Neuron (in vitro differentiated cells): ENCODE results near the gene SVOPL.
"Not testable (repeated sequence)": the region's sequence is repeated elsewhere in the genome, so short reads cannot be mapped to it uniquely, and the experiment has no call there.

Source experiments
- H2AFZ ChIP-seq: one replicate; pipeline ENCODE4 v1.6.1; 2013; ENCODE audit warnings: low read depth, mild to moderate bottlenecking, inconsistent platforms, low read length, moderate library complexity
- H3K27me3 ChIP-seq: one replicate; pipeline ENCODE4 v1.6.1; 2013; ENCODE audit warnings: low read length; ENCODE audit not compliant: insufficient read depth
- H3K36me3 ChIP-seq: one replicate; pipeline ENCODE4 v1.6.1; 2013; ENCODE audit warnings: low read length; ENCODE audit not compliant: insufficient read depth
- H3K4me1 ChIP-seq: one replicate; pipeline ENCODE4 v1.6.1; 2013; ENCODE audit warnings: low read length; ENCODE audit not compliant: insufficient read depth
- H3K4me3 ChIP-seq: 2 replicates; pipeline ENCODE4 v1.5.1; 2013; ENCODE audit warnings: mild to moderate bottlenecking, low read length, moderate library complexity
- H3K9me3 ChIP-seq: one replicate; pipeline ENCODE4 v1.6.1; 2013; ENCODE audit warnings: low read length

Gene SVOPL

GRCh38 chr7:138727336-138728099 lies 26.4 kb upstream of the SVOPL start:
- Histone ChIP-seq H3K4me3 (no peak overlapping the region), H3K36me3 (no peaks in the 10 kb centered on the region), H3K27me3 (no peaks in the 10 kb centered on the region), H3K9me3 (no peaks in the 10 kb centered on the region), H2AFZ (no peak overlapping the region), H3K4me1 (no peaks in the 10 kb centered on the region)

- no peaks in the 10 kb centered on the region for H3K36me3 ChIP-seq
These were observed 25.1 kb upstream of the SVOPL start for GRCh38 chr7:138726288-138726687.

GRCh38 chr7:138720286-138720685 lies 19.1 kb upstream of the SVOPL start:
- H3K4me1 ChIP-seq, result no peaks in the 10 kb centered on the region
- H3K27me3 ChIP-seq, result no peaks in the 10 kb centered on the region
- no peaks in the 10 kb centered on the region for H3K36me3 ChIP-seq
- no peaks in the 10 kb centered on the region for H3K9me3 ChIP-seq
- no peak overlapping the region for H3K4me3 ChIP-seq
- H2AFZ ChIP-seq, result no peak overlapping the region

More at GRCh38 chr7:138726288-138726687, 25.1 kb upstream of the SVOPL start:
- Histone ChIP-seq H3K4me1 (no peaks in the 10 kb centered on the region), H3K4me3 (no peak overlapping the region), H3K9me3 (no peaks in the 10 kb centered on the region), H3K27me3 (no peaks in the 10 kb centered on the region), H2AFZ (no peak overlapping the region)

GRCh38 chr7:138716889-138717288 lies 15.7 kb upstream of the SVOPL start:
- no peaks in the 10 kb centered on the region for H3K9me3 ChIP-seq
- no peaks in the 10 kb centered on the region for H3K4me1 ChIP-seq
- H3K4me3 ChIP-seq, result no peak overlapping the region
- no peaks in the 10 kb centered on the region for H3K36me3 ChIP-seq
- H2AFZ ChIP-seq, result no peak overlapping the region
- no peaks in the 10 kb centered on the region for H3K27me3 ChIP-seq

- Histone ChIP-seq H2AFZ (no peak overlapping the region), H3K4me3 (no peak overlapping the region), H3K27me3 (no peaks in the 10 kb centered on the region), H3K9me3 (no peaks in the 10 kb centered on the region), H3K4me1 (no peaks in the 10 kb centered on the region), H3K36me3 (no peaks in the 10 kb centered on the region)
These were observed 12.0 kb upstream of the SVOPL start for GRCh38 chr7:138713191-138713590.

GRCh38 chr7:138712652-138713051 lies 11.5 kb upstream of the SVOPL start:
- H3K9me3 ChIP-seq, result no peaks in the 10 kb centered on the region
- no peak overlapping the region for H3K4me3 ChIP-seq
- H3K27me3 ChIP-seq, result no peaks in the 10 kb centered on the region
- no peak overlapping the region for H2AFZ ChIP-seq
- no peaks in the 10 kb centered on the region for H3K4me1 ChIP-seq
- H3K36me3 ChIP-seq, result no peaks in the 10 kb centered on the region

- H3K27me3 ChIP-seq, result no peaks in the 10 kb centered on the region
- no peak overlapping the region for H3K4me3 ChIP-seq
- no peaks in the 10 kb centered on the region for H3K9me3 ChIP-seq
- H3K4me1 ChIP-seq, result no peaks in the 10 kb centered on the region
- H2AFZ ChIP-seq, result no peak overlapping the region
- H3K36me3 ChIP-seq, result no peaks in the 10 kb centered on the region
These were observed 9.6 kb upstream of the SVOPL start for GRCh38 chr7:138710536-138711385.

GRCh38 chr7:138705167-138705566 lies 4.0 kb upstream of the SVOPL start:
- Histone ChIP-seq H2AFZ (no peak overlapping the region), H3K36me3 (no peaks in the 10 kb centered on the region), H3K27me3 (no peaks in the 10 kb centered on the region), H3K9me3 (no peaks in the 10 kb centered on the region), H3K4me1 (no peaks in the 10 kb centered on the region), H3K4me3 (no peak overlapping the region)

- Histone ChIP-seq H3K4me3 (no peak overlapping the region), H3K9me3 (no peaks in the 10 kb centered on the region), H3K36me3 (no peaks in the 10 kb centered on the region), H3K27me3 (no peaks in the 10 kb centered on the region), H3K4me1 (no peaks in the 10 kb centered on the region), H2AFZ (no peak overlapping the region)
These were observed 368 bp upstream of the SVOPL start for GRCh38 chr7:138701537-138701923.

GRCh38 chr7:138699661-138700060 lies 1.5 kb downstream of the SVOPL start:
- H2AFZ ChIP-seq, result no peak overlapping the region
- H3K4me1 ChIP-seq, result no peaks in the 10 kb centered on the region
- H3K4me3 ChIP-seq, result no peak overlapping the region
- no peaks in the 10 kb centered on the region for H3K9me3 ChIP-seq
- no peaks in the 10 kb centered on the region for H3K36me3 ChIP-seq
- no peaks in the 10 kb centered on the region for H3K27me3 ChIP-seq

GRCh38 chr7:138698281-138698680 lies 2.9 kb downstream of the SVOPL start:
- Histone ChIP-seq H3K27me3 (no peaks in the 10 kb centered on the region), H2AFZ (no peak overlapping the region), H3K4me1 (no peaks in the 10 kb centered on the region), H3K36me3 (no peaks in the 10 kb centered on the region), H3K9me3 (no peaks in the 10 kb centered on the region), H3K4me3 (no peak overlapping the region)

GRCh38 chr7:138697535-138698182 lies 3.5 kb downstream of the SVOPL start:
- Histone ChIP-seq H3K9me3 (no peaks in the 10 kb centered on the region), H3K4me1 (no peaks in the 10 kb centered on the region), H3K4me3 (no peak overlapping the region), H3K36me3 (no peaks in the 10 kb centered on the region), H3K27me3 (no peaks in the 10 kb centered on the region), H2AFZ (no peak overlapping the region)

- H3K4me3 ChIP-seq, H2AFZ ChIP-seq, H3K27me3 ChIP-seq, H3K36me3 ChIP-seq, H3K9me3 ChIP-seq, H3K4me1 ChIP-seq: not testable (repeated sequence)
These were observed 5.4 kb downstream of the SVOPL start for GRCh38 chr7:138695776-138696175.
